HG02623 (cell line): ENCODE measurements around the gene EXOC3L4.
A peak's percentile ranks its signal among the peaks of the same experiment; 100 is the strongest.
"Not testable (repeated sequence)": the region's sequence is repeated elsewhere in the genome, so short reads cannot be mapped to it uniquely, and the experiment has no call there.

Experiments
- ATAC-seq: cut with Tn5 transposase; IDR thresholded peaks from one replicate; pipeline ENCODE4 v1.9.1; 2021; ENCODE audit warnings: moderate library complexity; ENCODE audit not compliant: unreplicated experiment

Gene EXOC3L4

GRCh38 chr14:103103461-103104388 is 9.2 kb downstream of the EXOC3L4 start:
- no peak for ATAC-seq

GRCh38 chr14:103104389-103104653 is 9.8 kb downstream of the EXOC3L4 start:
- no peak for ATAC-seq

- ATAC-seq = peak; percentile 40
Measured at GRCh38 chr14:103104654-103105452, 10.3 kb downstream of the EXOC3L4 start.

- ATAC-seq = no peak
Measured at GRCh38 chr14:103105580-103106150, 11.1 kb downstream of the EXOC3L4 start.

- no peak for ATAC-seq
Measured at GRCh38 chr14:103107455-103107854, 12.9 kb downstream of the EXOC3L4 start.

- no peak for ATAC-seq
Measured at GRCh38 chr14:103107941-103108748, 13.6 kb downstream of the EXOC3L4 start.

- ATAC-seq = no peak
Measured at GRCh38 chr14:103108749-103109207, 14.3 kb downstream of the EXOC3L4 start.

- ATAC-seq = no peak
Measured at GRCh38 chr14:103109535-103110441, 15.3 kb downstream of the EXOC3L4 start.

- ATAC-seq = no peak
Measured at GRCh38 chr14:103110681-103111231, 16.2 kb downstream of the EXOC3L4 start.

GRCh38 chr14:103111232-103111868 is 16.8 kb downstream of the EXOC3L4 start:
- ATAC-seq = no peak

- no peak for ATAC-seq
Measured at GRCh38 chr14:103112400-103113243, 18.1 kb downstream of the EXOC3L4 start.

- no peak for ATAC-seq
Measured at GRCh38 chr14:103113303-103113702, 18.8 kb downstream of the EXOC3L4 start.

GRCh38 chr14:103113774-103114173 is 19.2 kb downstream of the EXOC3L4 start:
- ATAC-seq = no peak

- not testable (repeated sequence) for ATAC-seq
Measured at GRCh38 chr14:103115086-103115679, 20.7 kb downstream of the EXOC3L4 start.

- ATAC-seq = no peak
Measured at GRCh38 chr14:103115845-103116572, 21.5 kb downstream of the EXOC3L4 start.

GRCh38 chr14:103116636-103117035 is 22.1 kb downstream of the EXOC3L4 start:
- ATAC-seq = no peak

GRCh38 chr14:103117499-103117898 is 23.0 kb downstream of the EXOC3L4 start:
- ATAC-seq = not testable (repeated sequence)
